Measurements from ENCODE around the gene MAPK8IP3. TPM values are rescaled to one million over a fixed set of nuclear protein-coding genes. Genes with fewer than 3 reads are reported as not detected.

MAPK8IP3 gene
- total RNA-seq, 1 experiment from 2014 or later: 77.4 TPM

DNA sequence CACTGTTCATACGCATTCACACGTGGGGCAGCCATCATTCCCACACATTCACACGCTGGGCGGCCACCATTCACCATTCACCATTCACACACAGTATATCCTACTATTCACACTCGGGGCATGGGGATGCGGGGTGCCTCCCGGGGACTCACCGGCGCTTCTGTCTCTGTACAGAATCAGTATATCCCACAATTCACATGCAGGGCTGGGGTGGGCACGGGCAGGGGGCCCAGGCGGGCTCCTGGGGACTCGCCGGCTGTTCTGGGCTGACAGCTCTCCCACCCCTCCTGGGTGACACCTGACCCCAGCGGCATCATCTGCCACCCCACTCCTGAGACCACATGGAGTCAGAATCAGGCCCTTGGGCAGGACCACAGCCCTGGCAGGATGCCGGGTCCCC is 55.8 kb downstream of the MAPK8IP3 start:
- DNase-seq (ENCODE audit: unreplicated experiment): no peak
- no TSS peak for BruUV-seq (replicated peaks)
- Mint-ChIP-seq H3K4me1 (ENCODE audit: insufficient read depth, unreplicated experiment) (no peaks in the 10 kb centered on the region), H3K4me3 (ENCODE audit: unreplicated experiment) (no peak overlapping the region), H3K36me3 (ENCODE audit: insufficient read depth, unreplicated experiment) (peaks cover 40% of the 10 kb centered on the region), H3K27me3 (ENCODE audit: insufficient read depth, unreplicated experiment) (no peaks in the 10 kb centered on the region), H3K9me3 (ENCODE audit: unreplicated experiment) (no peaks in the 10 kb centered on the region), H3K27ac (ENCODE audit: low read depth, unreplicated experiment) (no peak overlapping the region)
- intact Hi-C loops (cut with micrococcal nuclease): no loop called here
- ChIA-PET POLR2A (no interaction called here), CTCF (no interaction called here)
- no peak for TF ChIP-seq CTCF (IDR thresholded peaks at IDR 0.05; ENCODE audit: unreplicated experiment)

GRCh38 chr16:1762196-1762878 is 56.3 kb downstream of the MAPK8IP3 start:
- TF ChIP-seq CTCF (IDR thresholded peaks at IDR 0.05; ENCODE audit: unreplicated experiment): no peak
- BruUV-seq (replicated peaks): no TSS peak
- Mint-ChIP-seq H3K4me1 (ENCODE audit: insufficient read depth, unreplicated experiment) (no peaks in the 10 kb centered on the region), H3K27ac (ENCODE audit: low read depth, unreplicated experiment) (no peak overlapping the region), H3K27me3 (ENCODE audit: insufficient read depth, unreplicated experiment) (no peaks in the 10 kb centered on the region), H3K4me3 (ENCODE audit: unreplicated experiment) (no peak overlapping the region), H3K36me3 (ENCODE audit: insufficient read depth, unreplicated experiment) (peaks cover 46% of the 10 kb centered on the region), H3K9me3 (ENCODE audit: unreplicated experiment) (no peaks in the 10 kb centered on the region)
- DNase-seq (ENCODE audit: unreplicated experiment): no peak
- CTCF ChIA-PET: interaction anchor here (1.0 kb wide), 1 partner anchor 12 kb away, joined by 3 read pairs; no protein-coding TSS in a partner anchor
- POLR2A ChIA-PET: no interaction called here
- intact Hi-C loops (cut with micrococcal nuclease): no loop called here

- no peaks in the 10 kb centered on the region for H3K9me3 Mint-ChIP-seq (ENCODE audit: unreplicated experiment)
- H3K4me1 Mint-ChIP-seq (ENCODE audit: insufficient read depth, unreplicated experiment): no peaks in the 10 kb centered on the region
- ChIA-PET POLR2A (no interaction called here), CTCF (interaction anchor here (0.6 to 1.0 kb wide), 3 partner anchors 12 to 56 kb away, joined by 3 read pairs; no protein-coding TSS in a partner anchor)
- TF ChIP-seq CTCF (IDR thresholded peaks at IDR 0.05; ENCODE audit: unreplicated experiment): no peak
- no peak for DNase-seq (ENCODE audit: unreplicated experiment)
- intact Hi-C loops (cut with micrococcal nuclease): no loop called here
- H3K27ac Mint-ChIP-seq (ENCODE audit: low read depth, unreplicated experiment): no peak overlapping the region
- no TSS peak for BruUV-seq (replicated peaks)
- H3K36me3 Mint-ChIP-seq (ENCODE audit: insufficient read depth, unreplicated experiment): peaks cover 53% of the 10 kb centered on the region
- no peaks in the 10 kb centered on the region for H3K27me3 Mint-ChIP-seq (ENCODE audit: insufficient read depth, unreplicated experiment)
- H3K4me3 Mint-ChIP-seq (ENCODE audit: unreplicated experiment): no peak overlapping the region
These were observed 57.0 kb downstream of the MAPK8IP3 start for GRCh38 chr16:1762879-1763520.

Data from MCF 10A (cell line).